Effector CD4-positive, alpha-beta T cell (primary cell): ENCODE measurements around the gene ACTA2.
"Not testable (repeated sequence)": the region's sequence is repeated elsewhere in the genome, so short reads cannot be mapped to it uniquely, and the experiment has no call there.

Experiments used
- DNase-seq: peaks from one replicate; pipeline ENCODE4 v3.0.0-alpha.2; 2020

ACTA2 gene

GRCh38 chr10:88949051-88949450 is 3.5 kb downstream of the ACTA2 start:
- DNase-seq, result no peak

GRCh38 chr10:88946965-88947590 is 5.5 kb downstream of the ACTA2 start:
- no peak for DNase-seq

- DNase-seq, result no peak
Observed at GRCh38 chr10:88946200-88946599, 6.4 kb downstream of the ACTA2 start.

GRCh38 chr10:88944813-88945212 is 7.8 kb downstream of the ACTA2 start:
- DNase-seq, result no peak

- DNase-seq, result no peak
Observed at GRCh38 chr10:88943778-88944177, 8.8 kb downstream of the ACTA2 start.

- DNase-seq, result no peak
Observed at GRCh38 chr10:88941026-88941425, 11.5 kb downstream of the ACTA2 start.

- no peak for DNase-seq
Observed at GRCh38 chr10:88938938-88939337, 13.6 kb downstream of the ACTA2 start.

GRCh38 chr10:88938039-88938438 is 14.5 kb downstream of the ACTA2 start:
- DNase-seq, result no peak

- DNase-seq, result no peak
Observed at GRCh38 chr10:88936656-88937055, 15.9 kb downstream of the ACTA2 start.

GRCh38 chr10:88934900-88935672 is 17.5 kb downstream of the ACTA2 start:
- DNase-seq, result peak; percentile 63

GRCh38 chr10:88933564-88933963 is 19.0 kb downstream of the ACTA2 start:
- no peak for DNase-seq

GRCh38 chr10:88932539-88933256 is 19.9 kb downstream of the ACTA2 start:
- peak; percentile 13 for DNase-seq

- not testable (repeated sequence) for DNase-seq
Observed at GRCh38 chr10:88932029-88932428, 20.5 kb downstream of the ACTA2 start.

GRCh38 chr10:88931548-88931947 is 21.0 kb downstream of the ACTA2 start:
- DNase-seq, result no peak

GRCh38 chr10:88928254-88928653 is 24.3 kb downstream of the ACTA2 start:
- no peak for DNase-seq

- DNase-seq, result no peak
Observed at GRCh38 chr10:88927416-88927690, 25.2 kb downstream of the ACTA2 start.

- DNase-seq, result no peak
Observed at GRCh38 chr10:88926566-88927415, 25.8 kb downstream of the ACTA2 start.

- DNase-seq, result no peak
Observed at GRCh38 chr10:88923520-88923919, 29.1 kb downstream of the ACTA2 start.

- no peak for DNase-seq
Observed at GRCh38 chr10:88922041-88922440, 30.5 kb downstream of the ACTA2 start.

- no peak for DNase-seq
Observed at GRCh38 chr10:88920986-88921593, 31.5 kb downstream of the ACTA2 start.

- no peak for DNase-seq
Observed at GRCh38 chr10:88920198-88920597, 32.4 kb downstream of the ACTA2 start.

- DNase-seq, result no peak
Observed at GRCh38 chr10:88919041-88919440, 33.5 kb downstream of the ACTA2 start.
